ENCODE results near the gene RNU1-3.
"Not testable (repeated sequence)": the region's sequence is repeated elsewhere in the genome, so short reads cannot be mapped to it uniquely, and the experiment has no call there.

GRCh38 chr1:16684738-16685337 is 18.1 kb upstream of the RNU1-3 start:
- TF ChIP-seq TAF1 (IDR thresholded peaks at IDR 0.05; ENCODE audit: low read depth, low read length); POLR2A (IDR thresholded peaks at IDR 0.05; ENCODE audit: low read depth, low read length); POLR2AphosphoS5 (IDR thresholded peaks at IDR 0.05; ENCODE audit: low read depth, low read length); SPI1 (IDR thresholded peaks at IDR 0.05; ENCODE audit: low read depth, low read length); PAX5 (IDR thresholded peaks at IDR 0.05; ENCODE audit: insufficient read depth, low read length, severe bottlenecking); POU2F2 (IDR thresholded peaks at IDR 0.05; ENCODE audit: low read depth, low read length): not testable (repeated sequence)
